ENCODE results near the gene CNPY1. TPM values are rescaled to one million over a fixed set of nuclear protein-coding genes. Genes with fewer than 3 reads are reported as not detected.
A peak's percentile ranks its signal among the peaks of the same experiment; 100 is the strongest.

The CNPY1 gene
- total RNA-seq, 1 experiment from 2014 or later, result not detected

DNA sequence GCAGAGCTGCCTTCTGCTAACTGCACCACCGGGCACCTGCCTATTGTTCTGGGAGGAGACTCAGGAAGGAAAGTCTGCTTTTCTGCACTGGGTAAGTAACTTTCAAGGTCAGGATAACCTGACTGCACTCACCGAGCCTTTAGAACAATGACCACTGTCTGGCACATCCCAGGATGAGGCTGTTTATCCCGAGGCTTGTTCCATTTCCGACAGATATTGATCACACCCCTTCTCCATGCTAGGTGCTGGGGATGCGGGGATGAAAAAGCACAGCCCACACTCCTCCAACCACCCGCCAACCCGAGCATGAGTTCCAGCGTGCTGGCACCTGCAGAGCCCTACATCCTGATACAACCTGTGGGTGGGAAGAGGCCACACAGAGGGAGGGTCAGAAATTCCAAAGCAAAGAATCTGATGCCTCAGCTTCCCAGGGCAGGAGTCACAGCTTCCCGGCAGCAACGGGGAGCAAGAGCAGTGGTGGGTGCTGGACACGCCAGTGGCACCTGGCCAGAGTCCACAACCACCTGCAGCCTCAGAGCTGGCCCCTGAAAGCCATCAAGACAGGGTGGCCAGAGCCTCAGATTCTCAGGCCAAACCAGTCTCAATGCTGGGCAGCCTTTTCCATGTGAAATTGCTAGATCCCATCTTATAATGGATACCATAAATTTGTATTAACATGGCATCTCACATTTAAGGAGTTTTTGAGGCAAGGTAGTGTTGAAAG is 34.9 kb upstream of the CNPY1 start:
- Mint-ChIP-seq H3K4me3 (no peak overlapping the region), H3K9me3 (no peaks in the 10 kb centered on the region), H3K4me1 (peaks cover 2 to 4% of the 10 kb centered on the region in 2 experiments; a peak in 2 of 4 replicates), H3K36me3 (ENCODE audit: insufficient read depth in 1 of 3, low read depth in 3 of 3) (no peaks in the 10 kb centered on the region), H3K27ac (no peak overlapping the region), H3K27me3 (ENCODE audit: low read depth) (peaks cover 22% of the 10 kb centered on the region)
- TF ChIP-seq, protein P1, sequence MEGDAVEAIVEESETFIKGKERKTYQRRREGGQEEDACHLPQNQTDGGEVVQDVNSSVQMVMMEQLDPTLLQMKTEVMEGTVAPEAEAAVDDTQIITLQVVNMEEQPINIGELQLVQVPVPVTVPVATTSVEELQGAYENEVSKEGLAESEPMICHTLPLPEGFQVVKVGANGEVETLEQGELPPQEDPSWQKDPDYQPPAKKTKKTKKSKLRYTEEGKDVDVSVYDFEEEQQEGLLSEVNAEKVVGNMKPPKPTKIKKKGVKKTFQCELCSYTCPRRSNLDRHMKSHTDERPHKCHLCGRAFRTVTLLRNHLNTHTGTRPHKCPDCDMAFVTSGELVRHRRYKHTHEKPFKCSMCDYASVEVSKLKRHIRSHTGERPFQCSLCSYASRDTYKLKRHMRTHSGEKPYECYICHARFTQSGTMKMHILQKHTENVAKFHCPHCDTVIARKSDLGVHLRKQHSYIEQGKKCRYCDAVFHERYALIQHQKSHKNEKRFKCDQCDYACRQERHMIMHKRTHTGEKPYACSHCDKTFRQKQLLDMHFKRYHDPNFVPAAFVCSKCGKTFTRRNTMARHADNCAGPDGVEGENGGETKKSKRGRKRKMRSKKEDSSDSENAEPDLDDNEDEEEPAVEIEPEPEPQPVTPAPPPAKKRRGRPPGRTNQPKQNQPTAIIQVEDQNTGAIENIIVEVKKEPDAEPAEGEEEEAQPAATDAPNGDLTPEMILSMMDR (conservative IDR thresholded peaks at IDR 0.05), result no peak
- Histone ChIP-seq H2BK5ac (ENCODE audit: insufficient read length, low read length) (no peak overlapping the region), H3K4me1 (ENCODE audit: insufficient read depth, low read length) (no peaks in the 10 kb centered on the region), H4K5ac (ENCODE audit: insufficient read length, low read depth, low read length) (no peak overlapping the region), H2AFZ (ENCODE audit: low read length) (no peak overlapping the region), H2BK120ac (ENCODE audit: low read depth, low read length, poor library complexity, severe bottlenecking) (no peak overlapping the region), H4K8ac (replicated peaks; ENCODE audit: insufficient read length, low read depth, low read length) (no peak overlapping the region), H3K27me3 (ENCODE audit: insufficient read depth, low read length) (no peaks in the 10 kb centered on the region), H2BK15ac (ENCODE audit: low read depth, low read length) (no peak overlapping the region), H4K20me1 (ENCODE audit: control insufficient read depth, insufficient read depth, insufficient read length) (no peaks in the 10 kb centered on the region), H2BK20ac (ENCODE audit: low read depth, low read length, poor library complexity, severe bottlenecking) (no peak overlapping the region), H3K18ac (ENCODE audit: insufficient read length, low read depth, low read length) (no peak overlapping the region), H3K4me2 (ENCODE audit: insufficient read depth, insufficient read length, low read length) (no peak overlapping the region), H3K79me2 (ENCODE audit: insufficient read depth, low read length) (no peaks in the 10 kb centered on the region), H3K9me3 (ENCODE audit: control insufficient read depth, low read depth, low read length) (no peaks in the 10 kb centered on the region), H3K4ac (ENCODE audit: low read depth, low read length) (no peak overlapping the region), H2AK5ac (ENCODE audit: insufficient read length, low read length) (no peak overlapping the region), H2BK12ac (ENCODE audit: insufficient read length, low read depth, low read length) (no peak overlapping the region), H3K23me2 (ENCODE audit: insufficient read length, low read depth, low read length, poor library complexity, severe bottlenecking) (no peaks in the 10 kb centered on the region), H3K23ac (ENCODE audit: insufficient read length, low read depth, low read length) (no peak overlapping the region), H3K9ac (ENCODE audit: extremely low read depth, insufficient read length, low read length) (no peak overlapping the region), H4K91ac (ENCODE audit: insufficient read length, low read depth, low read length) (no peak overlapping the region), H3K27ac (ENCODE audit: insufficient read length, low read depth, low read length) (no peak overlapping the region), H3T11ph (ENCODE audit: low read length) (no peak overlapping the region), H3K14ac (ENCODE audit: insufficient read depth, low read length) (peak overlapping the region; percentile 24; the same call in 1 of the 2 replicates), H3K56ac (ENCODE audit: insufficient read length, low read depth, low read length) (no peak overlapping the region), H3K79me1 (ENCODE audit: insufficient read depth, low read depth, low read length, poor library complexity, severe bottlenecking) (no peaks in the 10 kb centered on the region)
- DNase-seq, result no peak
- no CpG with 5 or more reads among the region's 11 CpGs for WGBS (ENCODE audit: extremely low coverage, insufficient read length, low lambda C conversion rate)

Data from H9 (cell line).